ENCODE results near the gene MTCH1. TPM values are rescaled to one million over a fixed set of nuclear protein-coding genes. Genes with fewer than 3 reads are reported as not detected.

The MTCH1 gene
- total RNA-seq, 1 experiment from 2014 or later: 241 TPM

DNA sequence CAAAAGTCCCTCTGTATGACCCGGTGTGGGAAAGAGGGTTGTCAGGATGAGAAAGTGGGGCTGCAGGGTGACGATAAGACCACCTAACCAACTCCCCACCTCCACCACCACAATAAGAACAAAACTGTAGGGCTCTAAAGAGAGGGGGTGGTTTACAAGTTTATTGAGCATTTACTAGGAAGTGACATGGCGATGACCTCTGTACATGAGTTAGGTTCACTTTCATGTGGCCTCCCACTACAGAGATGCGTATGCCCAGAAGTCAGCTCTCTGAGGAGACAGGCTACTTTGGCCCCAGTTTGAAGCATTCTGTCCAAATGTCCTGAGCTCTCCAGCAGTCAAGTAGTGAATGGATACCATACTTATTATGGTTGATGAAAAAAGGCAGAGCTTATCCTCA lies 60.2 kb downstream of the MTCH1 start:
- TF ChIP-seq EZH2 (IDR thresholded peaks at IDR 0.05; ENCODE audit: low read depth): no peak
- TF ChIP-seq, protein P1, sequence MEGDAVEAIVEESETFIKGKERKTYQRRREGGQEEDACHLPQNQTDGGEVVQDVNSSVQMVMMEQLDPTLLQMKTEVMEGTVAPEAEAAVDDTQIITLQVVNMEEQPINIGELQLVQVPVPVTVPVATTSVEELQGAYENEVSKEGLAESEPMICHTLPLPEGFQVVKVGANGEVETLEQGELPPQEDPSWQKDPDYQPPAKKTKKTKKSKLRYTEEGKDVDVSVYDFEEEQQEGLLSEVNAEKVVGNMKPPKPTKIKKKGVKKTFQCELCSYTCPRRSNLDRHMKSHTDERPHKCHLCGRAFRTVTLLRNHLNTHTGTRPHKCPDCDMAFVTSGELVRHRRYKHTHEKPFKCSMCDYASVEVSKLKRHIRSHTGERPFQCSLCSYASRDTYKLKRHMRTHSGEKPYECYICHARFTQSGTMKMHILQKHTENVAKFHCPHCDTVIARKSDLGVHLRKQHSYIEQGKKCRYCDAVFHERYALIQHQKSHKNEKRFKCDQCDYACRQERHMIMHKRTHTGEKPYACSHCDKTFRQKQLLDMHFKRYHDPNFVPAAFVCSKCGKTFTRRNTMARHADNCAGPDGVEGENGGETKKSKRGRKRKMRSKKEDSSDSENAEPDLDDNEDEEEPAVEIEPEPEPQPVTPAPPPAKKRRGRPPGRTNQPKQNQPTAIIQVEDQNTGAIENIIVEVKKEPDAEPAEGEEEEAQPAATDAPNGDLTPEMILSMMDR (conservative IDR thresholded peaks at IDR 0.05): no peak
- CTCF ChIA-PET: no interaction called here
- H3K79me2 ChIP-seq (ENCODE audit: low read depth): no peaks in the 10 kb centered on the region
- no peaks in the 10 kb centered on the region for H4K20me1 ChIP-seq (ENCODE audit: insufficient read depth)
- BruUV-seq (replicated peaks): no TSS peak
- H3K4me3 ChIP-seq: no peak overlapping the region
- H3K27me3 ChIP-seq (ENCODE audit: insufficient read depth, low read depth): no peaks in the 10 kb centered on the region
- peaks cover 18% of the 10 kb centered on the region; the same call in 1 of the 2 replicates for H3K36me3 ChIP-seq (ENCODE audit: low read depth)
- peaks cover 23% of the 10 kb centered on the region for H3K4me1 ChIP-seq (replicated peaks; ENCODE audit: insufficient read depth)
- H3K4me2 ChIP-seq: no peak overlapping the region
- POLR2A ChIA-PET (ENCODE audit: unreplicated experiment): no interaction called here
- no peak overlapping the region for H3K27ac ChIP-seq
- intact Hi-C loops (cut with micrococcal nuclease; ENCODE audit: unreplicated experiment): loop anchor here (2.0 to 5.0 kb wide), 2 partner anchors 36 to 61 kb away; partner anchors contain the start of gene MTCH1
- H2AFZ ChIP-seq: no peak overlapping the region
- DNase-seq: no peak
- peaks cover 3% of the 10 kb centered on the region; the same call in 1 of the 2 replicates for H3F3A ChIP-seq (ENCODE audit: insufficient read depth, low read depth)
- no peaks in the 10 kb centered on the region for H3K9me2 ChIP-seq (ENCODE audit: insufficient read depth)
- no peaks in the 10 kb centered on the region for H3K9me3 ChIP-seq (ENCODE audit: insufficient read depth, low read depth)

- intact Hi-C loops (cut with micrococcal nuclease; ENCODE audit: unreplicated experiment): loop anchor here (5.0 kb wide), 1 partner anchor 37 kb away; no protein-coding TSS in a partner anchor
- H3K4me1 ChIP-seq (replicated peaks; ENCODE audit: insufficient read depth): peaks cover 25% of the 10 kb centered on the region
- CTCF ChIA-PET: no interaction called here
- H3K36me3 ChIP-seq (ENCODE audit: low read depth): peaks cover 22% of the 10 kb centered on the region; the same call in 1 of the 2 replicates
- no peaks in the 10 kb centered on the region for H4K20me1 ChIP-seq (ENCODE audit: insufficient read depth)
- no peaks in the 10 kb centered on the region for H3K9me3 ChIP-seq (ENCODE audit: insufficient read depth, low read depth)
- TF ChIP-seq, protein P1 (conservative IDR thresholded peaks at IDR 0.05): no peak
- TF ChIP-seq EZH2 (IDR thresholded peaks at IDR 0.05; ENCODE audit: low read depth): no peak
- no peak for DNase-seq
- H3K4me2 ChIP-seq: no peak overlapping the region
- no peaks in the 10 kb centered on the region for H3K9me2 ChIP-seq (ENCODE audit: insufficient read depth)
- no peak overlapping the region for H3K27ac ChIP-seq
- no peak overlapping the region for H2AFZ ChIP-seq
- peaks cover 11% of the 10 kb centered on the region for H3F3A ChIP-seq (ENCODE audit: insufficient read depth, low read depth)
- POLR2A ChIA-PET (ENCODE audit: unreplicated experiment): no interaction called here
- BruUV-seq (replicated peaks): no TSS peak
- H3K4me3 ChIP-seq: no peak overlapping the region
- no peaks in the 10 kb centered on the region for H3K79me2 ChIP-seq (ENCODE audit: low read depth)
- no peaks in the 10 kb centered on the region for H3K27me3 ChIP-seq (ENCODE audit: insufficient read depth, low read depth)
Measured at GRCh38 chr6:36924778-36925374, 61.1 kb downstream of the MTCH1 start.

DNA sequence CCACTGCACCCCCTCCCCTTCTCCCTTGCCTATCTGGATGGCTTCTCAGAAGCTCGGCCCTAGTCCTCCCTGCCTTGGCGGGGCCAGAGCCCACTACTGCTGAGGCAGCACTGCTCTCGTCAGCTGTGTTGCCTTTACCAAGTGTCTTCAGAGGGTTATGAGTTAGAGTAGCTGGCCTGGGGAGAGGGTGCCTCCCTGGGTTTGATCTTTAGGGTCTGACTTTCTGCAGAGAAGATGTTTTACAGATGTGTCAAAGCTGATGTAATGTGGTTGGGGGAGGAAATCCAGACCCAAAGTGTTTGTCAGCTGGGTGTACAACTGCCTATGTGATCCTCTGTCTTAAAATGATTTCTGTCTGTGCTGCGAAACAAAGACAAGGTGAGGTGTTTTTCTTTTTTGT lies 61.9 kb downstream of the MTCH1 start:
- Histone ChIP-seq H3K27ac (no peak overlapping the region), H3K4me3 (no peak overlapping the region), H3K4me1 (replicated peaks; ENCODE audit: insufficient read depth) (peaks cover 25% of the 10 kb centered on the region), H3K36me3 (ENCODE audit: low read depth) (peaks cover 27% of the 10 kb centered on the region; the same call in 1 of the 2 replicates), H3K9me3 (ENCODE audit: insufficient read depth, low read depth) (no peaks in the 10 kb centered on the region), H3F3A (ENCODE audit: insufficient read depth, low read depth) (peaks cover 11% of the 10 kb centered on the region), H3K9me2 (ENCODE audit: insufficient read depth) (no peaks in the 10 kb centered on the region), H2AFZ (no peak overlapping the region), H3K79me2 (ENCODE audit: low read depth) (no peaks in the 10 kb centered on the region), H3K4me2 (no peak overlapping the region), H3K27me3 (ENCODE audit: insufficient read depth, low read depth) (no peaks in the 10 kb centered on the region), H4K20me1 (ENCODE audit: insufficient read depth) (no peaks in the 10 kb centered on the region)
- POLR2A ChIA-PET (ENCODE audit: unreplicated experiment): interaction anchor here (0.6 kb wide), 1 partner anchor 87 kb away, joined by 4 read pairs; no protein-coding TSS in a partner anchor
- intact Hi-C loops (cut with micrococcal nuclease; ENCODE audit: unreplicated experiment): no loop called here
- BruUV-seq (replicated peaks): no TSS peak
- no peak for TF ChIP-seq EZH2 (IDR thresholded peaks at IDR 0.05; ENCODE audit: low read depth)
- TF ChIP-seq, protein P1 (conservative IDR thresholded peaks at IDR 0.05): no peak
- no peak for DNase-seq
- CTCF ChIA-PET: no interaction called here
